CD4-positive, alpha-beta memory T cell (primary cell): ENCODE measurements around the gene ADD2. TPM values are rescaled to one million over a fixed set of nuclear protein-coding genes. Genes with fewer than 3 reads are reported as not detected.

Experiments used
- CTCF ChIA-PET: fragments of 350-600 bp; sonication (Branson Sonifier 250); formaldehyde crosslinking; loops from one replicate; lab custom pipeline; 2021; ENCODE audit warnings: inconsistent platforms; ENCODE audit not compliant: partially characterized antibody; lab: Charles Lee
- POLR2A ChIA-PET: fragments of 350-600 bp; sonication (Branson Sonifier 250); formaldehyde crosslinking; loops from one replicate; lab custom pipeline; 2021; ENCODE audit not compliant: partially characterized antibody; lab: Charles Lee
- DNase-seq, 5 donors: peaks; one replicate each; pipeline versions ENCODE4 v3.0.0 to v3.0.0-alpha.2; 2020 to 2022; ENCODE audit warnings: mixed read lengths in 1 of 5
- H3K27ac ChIP-seq: one replicate; pipeline ENCODE4 v1.7.0; 2013; ENCODE audit warnings: low read depth, low read length
- H3K27me3 ChIP-seq: 2 replicates; pipeline ENCODE4 v1.7.0; 2013; ENCODE audit warnings: mild to moderate bottlenecking, low read length, moderate library complexity; ENCODE audit not compliant: insufficient read depth
- H3K36me3 ChIP-seq: 2 replicates; pipeline ENCODE4 v1.7.0; 2013; ENCODE audit warnings: mild to moderate bottlenecking, low read length, moderate library complexity; ENCODE audit not compliant: insufficient read depth
- H3K4me1 ChIP-seq: 2 replicates; pipeline ENCODE4 v1.7.0; 2013; ENCODE audit warnings: mild to moderate bottlenecking, low read length, moderate library complexity; ENCODE audit not compliant: insufficient read depth
- H3K4me3 ChIP-seq, 2 donors: one replicate each; pipeline ENCODE4 v1.7.0; 2013; ENCODE audit warnings: low read length in 2 of 2, mild to moderate bottlenecking in 1 of 2
- H3K9me3 ChIP-seq, 2 donors: one replicate each; pipeline ENCODE4 v1.7.0; 2013; ENCODE audit warnings: low read length in 2 of 2, control low read depth in 1 of 2; ENCODE audit not compliant: control insufficient read depth in 1 of 2
- H3K27ac Mint-ChIP-seq, 7 donors: one replicate each; pipeline ENCODE4 v1.8.0; 2020 to 2021; ENCODE audit warnings: mixed read lengths in 7 of 7, mild to moderate bottlenecking in 6 of 7, inconsistent platforms in 3 of 7, moderate library complexity in 3 of 7
- H3K27me3 Mint-ChIP-seq, 2 donors: one replicate each; pipeline ENCODE4 v1.8.0; 2020 to 2021; ENCODE audit warnings: mixed read lengths in 2 of 2
- H3K36me3 Mint-ChIP-seq, 2 donors: one replicate each; pipeline ENCODE4 v1.8.0; 2020 to 2021; ENCODE audit warnings: mixed read lengths in 2 of 2, inconsistent platforms in 1 of 2, mild to moderate bottlenecking in 1 of 2
- H3K4me1 Mint-ChIP-seq, 4 donors: one replicate each; pipeline ENCODE4 v1.8.0; 2020 to 2021; ENCODE audit warnings: mixed read lengths in 4 of 4, mild to moderate bottlenecking in 1 of 4
- H3K4me3 Mint-ChIP-seq, 8 donors: one replicate each; pipeline ENCODE4 v1.8.0; 2020 to 2021; ENCODE audit warnings: mixed read lengths in 8 of 8, mild to moderate bottlenecking in 7 of 8, moderate library complexity in 6 of 8, inconsistent platforms in 3 of 8
- H3K9me3 Mint-ChIP-seq, 8 donors: one replicate each; pipeline ENCODE4 v1.8.0; 2020 to 2021; ENCODE audit warnings: mixed read lengths in 8 of 8, mild to moderate bottlenecking in 5 of 8, inconsistent platforms in 3 of 8, moderate library complexity in 1 of 8
- intact Hi-C: fragments of 100-400 bp; cut with micrococcal nuclease; formaldehyde crosslinking; loops from one replicate; pipeline ENCODE4 v1.15.1; 2023
- polyA plus RNA-seq, 2 donors: library from polyadenylated mRNA; unstranded; fragments of 300-500 nt; fragmentation: Illumina TruSeq; gene quantifications; one replicate each; pipeline ENCODE4 v1.2.3, GENCODE V29; 2021
- total RNA-seq, 2 experiments: library from RNA; stranded (reverse); gene quantifications; one replicate each; pipeline ENCODE4 v1.2.3, GENCODE V29; 2021

ADD2 gene
- total and polyA plus RNA-seq, 4 experiments from 2014 or later: 0.41 to 1.1 (median 0.94) TPM; not detected in 1

DNA sequence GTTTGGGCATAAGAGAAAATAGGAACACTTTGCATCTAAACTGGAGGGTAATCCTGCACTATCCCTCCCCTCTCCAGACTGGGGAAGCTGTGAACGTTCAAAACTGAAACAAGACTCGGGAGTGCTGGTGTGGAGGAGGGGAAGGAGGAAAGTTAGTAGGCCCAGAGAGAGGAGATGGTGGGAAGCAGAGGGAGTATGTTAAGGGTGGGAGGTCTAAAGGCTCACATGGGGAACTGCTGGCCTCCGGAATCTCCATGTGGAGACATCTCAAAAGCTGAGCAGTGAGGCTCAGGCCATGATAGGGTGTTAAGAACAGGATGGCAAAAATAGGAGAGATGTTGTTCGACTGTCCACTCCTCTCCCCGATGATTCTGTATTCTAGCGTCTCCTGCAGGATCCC, 47.9 kb downstream of the ADD2 start:
- H3K27ac ChIP-seq: no peak overlapping the region
- H3K27ac Mint-ChIP-seq: no peak overlapping the region
- H3K27me3 Mint-ChIP-seq: peaks cover 0 to 7% of the 10 kb centered on the region in 2 donors
- no peaks in the 10 kb centered on the region for H3K27me3 ChIP-seq
- POLR2A ChIA-PET: no interaction called here
- H3K4me3 Mint-ChIP-seq: no peak overlapping the region
- intact Hi-C loops: no loop called here
- H3K4me1 ChIP-seq: no peaks in the 10 kb centered on the region
- DNase-seq: no peak
- H3K4me3 ChIP-seq: no peak overlapping the region
- CTCF ChIA-PET: no interaction called here
- no peaks in the 10 kb centered on the region for H3K36me3 Mint-ChIP-seq
- no peaks in the 10 kb centered on the region for H3K9me3 ChIP-seq
- no peaks in the 10 kb centered on the region for H3K36me3 ChIP-seq
- no peaks in the 10 kb centered on the region for H3K9me3 Mint-ChIP-seq
- H3K4me1 Mint-ChIP-seq: no peaks in the 10 kb centered on the region

DNA sequence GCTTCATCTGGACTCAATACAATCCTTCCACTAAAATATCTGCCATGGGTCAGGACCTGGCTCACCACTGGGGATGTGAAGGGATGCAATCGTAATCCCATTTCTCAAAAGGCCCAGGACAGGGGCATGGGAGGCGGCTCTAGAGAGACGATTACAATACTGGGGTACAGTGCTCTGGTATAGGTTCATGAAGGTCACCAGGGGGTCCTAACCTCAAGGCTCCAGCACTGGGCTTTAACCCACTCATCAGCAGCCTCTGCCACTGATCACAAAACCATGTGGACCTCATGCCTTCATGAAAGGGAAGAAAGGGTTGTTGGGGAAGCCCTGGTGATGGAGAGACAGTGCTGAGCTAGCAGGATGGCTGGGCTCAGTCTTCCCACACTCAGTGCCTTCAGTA, 48.8 kb downstream of the ADD2 start:
- no peak for DNase-seq
- Histone ChIP-seq H3K36me3 (no peaks in the 10 kb centered on the region), H3K9me3 (no peaks in the 10 kb centered on the region), H3K27ac (no peak overlapping the region), H3K27me3 (no peaks in the 10 kb centered on the region), H3K4me3 (no peak overlapping the region), H3K4me1 (no peaks in the 10 kb centered on the region)
- Mint-ChIP-seq H3K27me3 (peaks cover 0 to 7% of the 10 kb centered on the region in 2 donors), H3K4me3 (no peak overlapping the region), H3K36me3 (no peaks in the 10 kb centered on the region), H3K9me3 (no peaks in the 10 kb centered on the region), H3K27ac (no peak overlapping the region), H3K4me1 (no peaks in the 10 kb centered on the region)
- intact Hi-C loops: no loop called here
- POLR2A ChIA-PET: no interaction called here
- CTCF ChIA-PET: no interaction called here

DNA sequence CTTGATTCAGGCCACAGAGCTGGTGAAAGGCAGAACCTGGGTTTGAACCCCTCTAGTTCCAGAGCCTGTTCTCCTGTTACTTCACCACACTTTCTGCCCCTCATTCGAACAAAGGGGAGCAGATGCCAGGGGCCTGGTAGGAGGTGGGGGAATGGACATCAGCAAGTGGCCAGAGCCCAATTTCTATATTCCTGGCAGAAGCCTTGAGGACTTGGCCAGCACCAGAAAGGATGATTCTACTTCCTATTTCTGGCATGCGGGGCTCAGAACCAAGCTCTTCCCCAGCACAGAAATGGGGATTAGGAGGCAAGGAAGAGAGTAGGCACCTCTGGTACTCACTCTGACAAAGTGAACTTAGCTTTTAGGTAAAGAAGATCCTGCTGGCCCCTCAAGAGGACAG, 49.3 kb downstream of the ADD2 start:
- ChIA-PET CTCF (no interaction called here), POLR2A (no interaction called here)
- no peaks in the 10 kb centered on the region for H3K9me3 ChIP-seq
- H3K4me3 Mint-ChIP-seq: no peak overlapping the region
- H3K4me3 ChIP-seq: no peak overlapping the region
- H3K27me3 ChIP-seq: no peaks in the 10 kb centered on the region
- H3K36me3 ChIP-seq: no peaks in the 10 kb centered on the region
- no peaks in the 10 kb centered on the region for H3K36me3 Mint-ChIP-seq
- no peak overlapping the region for H3K27ac ChIP-seq
- H3K27me3 Mint-ChIP-seq: peaks cover 0 to 7% of the 10 kb centered on the region in 2 donors
- DNase-seq: no peak
- no peaks in the 10 kb centered on the region for H3K4me1 Mint-ChIP-seq
- no peaks in the 10 kb centered on the region for H3K9me3 Mint-ChIP-seq
- intact Hi-C loops: no loop called here
- H3K27ac Mint-ChIP-seq: no peak overlapping the region
- H3K4me1 ChIP-seq: no peaks in the 10 kb centered on the region

DNA sequence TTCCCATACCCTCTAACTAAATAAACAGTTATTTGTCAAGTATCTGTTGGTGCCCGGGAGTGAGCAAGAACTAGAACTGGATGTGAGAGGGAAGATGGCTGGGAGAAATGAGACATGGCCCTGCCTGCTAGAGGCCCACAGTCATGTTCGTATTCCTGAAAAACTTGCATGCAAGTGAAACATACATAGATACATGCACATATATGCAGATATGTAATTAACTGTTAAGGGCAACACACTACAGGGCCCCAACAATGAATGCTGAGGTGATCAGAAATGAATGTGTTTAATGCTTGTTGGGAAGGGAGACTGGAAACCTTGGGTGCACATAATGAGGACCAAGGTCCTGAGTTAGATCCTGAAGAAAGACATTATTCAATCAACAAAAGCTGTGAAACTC, 49.8 kb downstream of the ADD2 start:
- H3K27ac Mint-ChIP-seq: no peak overlapping the region
- intact Hi-C loops: no loop called here
- DNase-seq: no peak
- H3K4me1 Mint-ChIP-seq: no peaks in the 10 kb centered on the region
- Histone ChIP-seq H3K27me3 (no peaks in the 10 kb centered on the region), H3K4me1 (no peaks in the 10 kb centered on the region), H3K4me3 (no peak overlapping the region), H3K9me3 (no peaks in the 10 kb centered on the region), H3K36me3 (no peaks in the 10 kb centered on the region), H3K27ac (no peak overlapping the region)
- H3K36me3 Mint-ChIP-seq: no peaks in the 10 kb centered on the region
- H3K4me3 Mint-ChIP-seq: no peak overlapping the region
- ChIA-PET POLR2A (no interaction called here), CTCF (no interaction called here)
- H3K27me3 Mint-ChIP-seq: peaks cover 0 to 7% of the 10 kb centered on the region in 2 donors
- no peaks in the 10 kb centered on the region for H3K9me3 Mint-ChIP-seq

DNA sequence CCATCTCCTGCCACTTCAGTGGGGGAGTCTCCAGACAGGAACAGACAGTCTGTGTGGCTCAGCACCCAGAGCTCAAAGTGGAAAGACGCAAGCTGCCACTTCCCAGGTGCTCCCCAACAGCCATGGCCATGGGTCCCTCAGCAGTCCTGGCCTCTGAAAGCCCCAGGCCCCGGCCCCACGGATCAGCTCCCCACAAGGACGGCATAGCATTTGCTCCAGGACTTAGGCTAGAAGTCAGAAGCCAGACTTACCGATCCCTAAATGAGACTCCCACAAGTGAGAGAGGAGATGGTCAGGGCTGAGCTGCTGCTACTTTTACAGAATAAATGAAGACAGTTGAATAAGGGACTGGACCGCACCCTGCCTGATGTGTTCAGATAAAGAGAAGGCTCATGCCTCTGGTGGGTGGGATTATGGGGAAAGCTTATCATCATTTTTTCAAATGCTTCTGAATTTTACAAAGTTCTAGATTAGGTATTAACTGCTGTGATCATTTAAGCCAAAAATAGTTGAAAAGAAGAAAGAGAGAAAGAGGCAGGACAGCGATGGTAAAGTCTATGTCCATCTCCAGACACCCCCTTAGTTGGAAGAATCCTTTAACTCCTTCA, 50.5 kb downstream of the ADD2 start:
- Mint-ChIP-seq H3K36me3 (no peaks in the 10 kb centered on the region), H3K27me3 (peaks cover 0 to 7% of the 10 kb centered on the region in 2 donors), H3K4me1 (no peaks in the 10 kb centered on the region), H3K4me3 (no peak overlapping the region), H3K9me3 (no peaks in the 10 kb centered on the region), H3K27ac (no peak overlapping the region)
- Histone ChIP-seq H3K4me3 (no peak overlapping the region), H3K9me3 (no peaks in the 10 kb centered on the region), H3K4me1 (no peaks in the 10 kb centered on the region), H3K27ac (no peak overlapping the region), H3K27me3 (no peaks in the 10 kb centered on the region), H3K36me3 (no peaks in the 10 kb centered on the region)
- ChIA-PET CTCF (no interaction called here), POLR2A (no interaction called here)
- intact Hi-C loops: no loop called here
- DNase-seq: no peak

DNA sequence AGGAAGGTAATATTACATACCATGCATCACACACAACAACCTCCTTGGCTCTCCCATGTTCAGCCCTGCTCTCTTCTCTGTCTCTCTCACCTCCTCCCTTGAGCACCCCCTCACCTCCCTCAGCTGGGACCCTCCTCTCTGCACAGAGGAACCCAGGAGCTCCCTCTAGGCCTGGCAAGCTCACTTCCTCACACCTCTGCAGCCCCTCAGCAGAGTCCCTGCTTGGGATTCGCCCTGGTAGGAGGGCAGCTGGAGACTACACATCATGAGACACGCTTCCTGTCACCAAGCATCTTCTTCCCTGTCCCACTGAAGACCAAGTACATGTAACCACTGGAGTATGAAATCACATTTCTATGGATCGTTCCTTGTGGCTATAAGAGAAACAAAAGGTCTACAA, 51.0 kb downstream of the ADD2 start:
- Mint-ChIP-seq H3K9me3 (no peaks in the 10 kb centered on the region), H3K27me3 (peaks cover 0 to 7% of the 10 kb centered on the region in 2 donors), H3K36me3 (no peaks in the 10 kb centered on the region), H3K4me1 (no peaks in the 10 kb centered on the region), H3K27ac (peak overlapping the region in 1 of 7 donors; percentile 30), H3K4me3 (no peak overlapping the region)
- Histone ChIP-seq H3K9me3 (no peaks in the 10 kb centered on the region), H3K27me3 (no peaks in the 10 kb centered on the region), H3K27ac (no peak overlapping the region), H3K36me3 (no peaks in the 10 kb centered on the region), H3K4me3 (no peak overlapping the region), H3K4me1 (no peaks in the 10 kb centered on the region)
- no peak for DNase-seq
- ChIA-PET POLR2A (no interaction called here), CTCF (no interaction called here)
- intact Hi-C loops: no loop called here

DNA sequence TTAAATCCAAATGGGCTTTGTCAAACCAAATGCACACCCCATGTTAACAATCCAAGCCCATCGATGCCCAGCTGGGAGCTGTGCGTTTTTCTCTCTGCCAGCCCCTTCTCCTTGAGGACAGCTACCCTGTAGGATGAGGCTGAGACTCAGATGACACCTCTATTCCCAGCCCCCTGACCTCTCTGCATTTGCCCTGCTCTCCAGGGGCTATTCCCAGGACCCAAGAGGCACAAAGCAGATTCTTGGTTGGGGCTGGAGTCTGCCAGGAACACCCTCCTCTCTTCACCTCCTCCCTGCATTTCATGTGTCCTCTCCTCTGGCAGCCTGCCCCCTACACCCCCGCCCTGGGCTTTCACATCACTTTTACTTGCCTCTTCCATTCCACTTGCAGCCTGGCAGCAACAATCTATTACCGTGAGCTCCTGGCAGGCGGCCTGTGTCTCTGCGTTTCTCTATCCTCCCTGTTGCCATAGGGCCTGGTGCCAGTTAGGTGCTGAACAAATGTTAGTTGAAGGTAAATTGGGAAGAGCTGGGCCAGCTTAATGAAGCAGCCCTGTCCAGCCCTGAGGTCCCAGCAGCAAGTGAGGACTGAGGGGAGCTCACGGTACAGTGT, 51.8 kb downstream of the ADD2 start:
- Histone ChIP-seq H3K27me3 (no peaks in the 10 kb centered on the region), H3K36me3 (no peaks in the 10 kb centered on the region), H3K4me3 (no peak overlapping the region), H3K9me3 (no peaks in the 10 kb centered on the region), H3K27ac (no peak overlapping the region), H3K4me1 (no peaks in the 10 kb centered on the region)
- DNase-seq: no peak
- H3K9me3 Mint-ChIP-seq: no peaks in the 10 kb centered on the region
- ChIA-PET CTCF (no interaction called here), POLR2A (no interaction called here)
- intact Hi-C loops: no loop called here
- H3K4me3 Mint-ChIP-seq: no peak overlapping the region
- no peaks in the 10 kb centered on the region for H3K36me3 Mint-ChIP-seq
- H3K4me1 Mint-ChIP-seq: no peaks in the 10 kb centered on the region
- no peak overlapping the region for H3K27ac Mint-ChIP-seq
- peaks cover 0 to 7% of the 10 kb centered on the region in 2 donors for H3K27me3 Mint-ChIP-seq
